Parathyroid adenoma (tissue), 2 donors: ENCODE data around the gene ZNF616.

ENCODE experiments used
- H2AFZ ChIP-seq: fragments of 300-600 bp; sonication (generic); one replicate; pipeline ENCODE4 v1.7.0; 2017; ENCODE audit warnings: antibody characterized with exemption, mild to moderate bottlenecking
- H3K27ac ChIP-seq: fragments of 300-600 bp; sonication (generic); one replicate; pipeline ENCODE4 v1.7.0; 2017
- H3K27me3 ChIP-seq: fragments of 300-600 bp; sonication (generic); one replicate; pipeline ENCODE4 v1.7.0; 2017; ENCODE audit warnings: low read length; ENCODE audit not compliant: control insufficient read depth, insufficient read depth
- H3K36me3 ChIP-seq: fragments of 300-600 bp; sonication (generic); one replicate; pipeline ENCODE4 v1.7.0; 2017; ENCODE audit warnings: low read length; ENCODE audit not compliant: control insufficient read depth, insufficient read depth
- H3K4me1 ChIP-seq: fragments of 300-600 bp; sonication (generic); one replicate; pipeline ENCODE4 v1.7.0; 2017; ENCODE audit warnings: control low read depth
- H3K4me2 ChIP-seq: fragments of 300-600 bp; sonication (generic); one replicate; pipeline ENCODE4 v1.7.0; 2017; ENCODE audit warnings: low read length
- H3K4me3 ChIP-seq: fragments of 300-600 bp; sonication (generic); one replicate; pipeline ENCODE4 v1.7.0; 2017; ENCODE audit warnings: low read depth, low read length
- H3K79me2 ChIP-seq: fragments of 300-600 bp; sonication (generic); one replicate; pipeline ENCODE4 v1.7.0; 2017; ENCODE audit warnings: control low read depth
- H3K9ac ChIP-seq: fragments of 300-600 bp; sonication (generic); one replicate; pipeline ENCODE4 v1.7.0; 2017; ENCODE audit warnings: mild to moderate bottlenecking
- H3K9me3 ChIP-seq: fragments of 300-600 bp; sonication (generic); one replicate; pipeline ENCODE4 v1.7.0; 2017; ENCODE audit warnings: low read length; ENCODE audit not compliant: control insufficient read depth
- CTCF ChIP-seq: fragments of 300-600 bp; sonication (generic); IDR thresholded peaks from one replicate; pipeline ENCODE4 v1.7.0; 2017; ENCODE audit warnings: antibody characterized with exemption, mild to moderate bottlenecking
- donor health status: primary hyperparathyroidism.

The ZNF616 gene

GRCh38 chr19:52086481-52086880 lies 53.3 kb downstream of the ZNF616 start:
- Histone ChIP-seq H3K79me2 (peaks cover 6% of the 10 kb centered on the region), H3K27ac (no peak overlapping the region), H3K9me3 (no peaks in the 10 kb centered on the region), H2AFZ (no peak overlapping the region), H3K27me3 (no peaks in the 10 kb centered on the region), H3K4me1 (no peaks in the 10 kb centered on the region), H3K9ac (no peak overlapping the region), H3K4me2 (no peak overlapping the region), H3K4me3 (no peak overlapping the region), H3K36me3 (no peaks in the 10 kb centered on the region)
- TF ChIP-seq CTCF = no peak

GRCh38 chr19:52070496-52070895 lies 69.2 kb downstream of the ZNF616 start:
- no peak overlapping the region for H3K9ac ChIP-seq
- H2AFZ ChIP-seq = no peak overlapping the region
- no peaks in the 10 kb centered on the region for H3K9me3 ChIP-seq
- H3K4me3 ChIP-seq = no peak overlapping the region
- peaks cover 10% of the 10 kb centered on the region for H3K36me3 ChIP-seq
- peaks cover 2% of the 10 kb centered on the region for H3K79me2 ChIP-seq
- no peak overlapping the region for H3K27ac ChIP-seq
- no peak overlapping the region for H3K4me2 ChIP-seq
- H3K27me3 ChIP-seq = no peaks in the 10 kb centered on the region
- TF ChIP-seq CTCF = no peak
- no peaks in the 10 kb centered on the region for H3K4me1 ChIP-seq

- TF ChIP-seq CTCF = no peak
- Histone ChIP-seq H3K9ac (no peak overlapping the region), H3K4me3 (no peak overlapping the region), H3K4me1 (no peaks in the 10 kb centered on the region), H3K79me2 (peaks cover 2% of the 10 kb centered on the region), H3K4me2 (no peak overlapping the region), H3K9me3 (no peaks in the 10 kb centered on the region), H3K27me3 (no peaks in the 10 kb centered on the region), H3K36me3 (peaks cover 10% of the 10 kb centered on the region), H2AFZ (no peak overlapping the region), H3K27ac (no peak overlapping the region)
These were observed 70.1 kb downstream of the ZNF616 start for GRCh38 chr19:52069653-52070052.

- H3K4me2 ChIP-seq = no peak overlapping the region
- no peaks in the 10 kb centered on the region for H3K4me1 ChIP-seq
- H3K79me2 ChIP-seq = peaks cover 2% of the 10 kb centered on the region
- no peak overlapping the region for H3K27ac ChIP-seq
- H3K4me3 ChIP-seq = no peak overlapping the region
- H2AFZ ChIP-seq = no peak overlapping the region
- H3K27me3 ChIP-seq = no peaks in the 10 kb centered on the region
- no peak for TF ChIP-seq CTCF
- H3K9me3 ChIP-seq = no peaks in the 10 kb centered on the region
- H3K9ac ChIP-seq = no peak overlapping the region
- peaks cover 10% of the 10 kb centered on the region for H3K36me3 ChIP-seq
These were observed 73.4 kb downstream of the ZNF616 start for GRCh38 chr19:52066258-52066863.

GRCh38 chr19:52065399-52065798 lies 74.3 kb downstream of the ZNF616 start:
- no peaks in the 10 kb centered on the region for H3K9me3 ChIP-seq
- H3K36me3 ChIP-seq = peaks cover 10% of the 10 kb centered on the region
- no peaks in the 10 kb centered on the region for H3K4me1 ChIP-seq
- no peaks in the 10 kb centered on the region for H3K79me2 ChIP-seq
- no peak overlapping the region for H3K9ac ChIP-seq
- no peak overlapping the region for H3K4me2 ChIP-seq
- no peak overlapping the region for H3K4me3 ChIP-seq
- H3K27ac ChIP-seq = no peak overlapping the region
- H3K27me3 ChIP-seq = no peaks in the 10 kb centered on the region
- TF ChIP-seq CTCF = no peak
- H2AFZ ChIP-seq = no peak overlapping the region
